ENCODE results near the gene NXPH2.
A peak's percentile ranks its signal among the peaks of the same experiment; 100 is the strongest.

The NXPH2 gene

DNA sequence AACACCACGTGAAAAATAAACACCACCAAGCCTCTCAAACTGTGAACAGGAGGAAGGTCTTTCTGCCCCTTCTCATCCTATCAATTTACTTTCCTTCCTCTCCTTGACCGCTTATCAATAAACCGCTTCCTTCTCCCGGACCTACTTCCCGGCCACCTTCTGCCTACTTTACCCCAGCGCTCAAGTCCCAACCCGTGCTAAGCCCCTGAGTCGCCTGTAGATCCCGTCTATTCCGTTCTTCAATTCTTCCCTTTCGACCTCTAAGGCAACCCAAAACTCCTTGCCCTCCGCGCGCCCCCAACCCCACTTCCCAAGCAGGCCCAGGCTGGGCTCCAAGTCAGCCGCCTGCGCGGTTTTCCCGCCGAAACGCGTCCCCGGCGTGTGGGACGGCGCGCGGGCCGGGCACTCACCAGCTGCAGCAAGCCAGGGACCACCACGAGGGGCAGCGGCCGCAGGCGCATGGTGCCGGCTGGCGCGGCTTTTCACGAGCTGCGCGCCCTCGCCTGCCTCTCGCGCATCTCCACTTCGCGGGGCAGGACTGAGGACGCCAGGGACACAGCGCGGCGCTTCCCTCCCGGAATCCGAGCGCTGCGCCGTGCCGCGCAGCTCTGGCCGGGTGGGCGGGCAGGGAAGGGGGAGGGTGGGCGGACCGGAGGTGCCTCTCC is at the start of gene NXPH2:
NXPH2 (minus strand) TSS at position 610 of the 665 bp plus-strand sequence; CDS start at position 461, 149 bp downstream.
- DNase-seq = no peak

DNA sequence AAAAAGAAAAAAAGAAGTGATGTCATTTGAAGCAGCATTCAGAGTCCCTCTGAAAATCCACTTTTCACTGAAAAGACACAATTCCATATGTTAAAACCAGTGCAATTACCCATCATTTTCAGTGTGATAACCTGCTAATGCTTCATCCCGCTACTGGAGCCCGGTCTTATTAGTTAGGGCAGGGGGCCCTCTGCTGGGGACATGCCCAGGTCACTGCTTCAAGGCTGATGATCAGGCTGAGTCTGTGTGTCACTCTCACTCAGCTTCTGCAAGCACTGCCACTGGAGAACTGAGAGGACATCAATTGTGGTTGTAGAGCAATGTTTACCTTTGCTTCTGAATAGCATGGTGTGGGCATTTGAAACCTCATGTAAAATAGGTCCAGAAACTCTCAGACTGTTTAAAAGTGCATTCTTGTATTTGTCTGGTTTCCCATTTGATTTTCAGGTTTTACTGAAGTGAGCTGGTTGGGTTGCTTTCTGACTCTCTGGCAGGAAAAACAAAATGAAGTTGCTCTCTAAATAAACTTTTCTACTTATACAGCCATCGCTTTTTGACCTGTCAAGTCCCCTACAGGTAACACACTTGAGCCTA is 49.2 kb upstream of the NXPH2 start:
- DNase-seq = peak; percentile 39

DNA sequence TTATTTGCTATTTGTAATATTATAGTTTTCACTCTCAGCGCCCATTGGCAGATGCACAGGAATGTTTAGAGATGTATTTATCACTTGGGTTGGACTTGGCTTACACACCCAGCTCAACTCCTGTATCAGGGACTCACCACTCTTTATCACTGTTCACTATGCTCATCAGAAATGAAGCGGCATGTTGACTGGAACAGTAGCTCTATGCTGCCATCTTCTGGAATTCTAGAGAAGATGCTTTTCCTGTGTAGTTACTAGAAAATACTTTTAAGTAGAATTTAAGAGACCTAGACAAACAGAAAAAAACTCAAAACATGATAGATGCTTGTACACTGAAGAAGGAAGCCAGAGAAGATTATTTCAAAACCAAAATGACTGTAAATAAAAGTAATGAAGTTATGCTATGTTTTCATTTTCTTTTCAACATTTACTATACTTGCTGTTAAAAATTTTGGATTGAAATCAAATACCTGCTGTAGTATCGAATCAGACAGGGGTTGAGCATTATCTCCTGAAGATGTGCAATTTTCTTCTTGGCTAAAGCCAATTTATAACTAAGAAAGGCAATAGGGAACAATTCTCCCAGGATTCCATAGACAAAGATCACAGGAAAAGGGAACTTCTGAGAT is 47.4 kb upstream of the NXPH2 start:
- DNase-seq = peak; percentile 15

DNA sequence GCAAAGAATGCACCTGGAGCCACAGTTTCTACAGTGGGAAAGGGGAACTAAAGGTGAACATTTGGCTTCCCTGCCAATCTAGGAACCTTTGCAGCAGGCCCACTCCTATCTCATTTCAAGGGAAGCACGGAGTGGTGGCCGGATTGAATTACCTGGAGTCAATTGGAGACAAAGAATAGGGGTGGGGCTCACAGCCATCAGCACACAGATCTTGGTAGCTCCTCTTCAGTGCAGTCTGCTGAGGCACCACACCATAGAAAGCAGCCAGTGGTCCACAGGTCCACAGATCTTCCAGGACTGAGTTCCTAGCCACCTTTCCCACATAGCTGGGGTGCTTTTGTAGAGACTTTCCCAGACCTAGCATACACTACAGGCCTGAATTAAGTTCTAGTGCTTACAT is 43.5 kb upstream of the NXPH2 start:
- DNase-seq = no peak

DNA sequence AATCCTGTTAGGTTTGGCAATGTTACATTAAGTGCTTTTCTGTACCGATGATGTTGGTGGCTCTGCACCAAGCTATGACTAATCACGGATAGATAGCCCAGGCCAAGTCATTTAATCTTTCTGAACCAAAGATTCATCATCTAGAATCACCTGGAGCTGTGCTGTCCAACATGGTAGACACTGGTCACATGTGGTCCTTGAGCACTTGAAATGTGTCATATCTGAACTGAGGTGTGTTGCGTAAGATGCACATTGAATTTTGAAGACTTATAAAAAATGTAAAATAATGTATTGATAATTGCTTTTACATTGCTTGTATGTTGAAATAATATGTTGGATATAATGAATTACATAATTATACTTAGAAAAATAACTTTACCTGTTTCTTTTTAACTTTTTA is 39.8 kb upstream of the NXPH2 start:
- no peak for DNase-seq

DNA sequence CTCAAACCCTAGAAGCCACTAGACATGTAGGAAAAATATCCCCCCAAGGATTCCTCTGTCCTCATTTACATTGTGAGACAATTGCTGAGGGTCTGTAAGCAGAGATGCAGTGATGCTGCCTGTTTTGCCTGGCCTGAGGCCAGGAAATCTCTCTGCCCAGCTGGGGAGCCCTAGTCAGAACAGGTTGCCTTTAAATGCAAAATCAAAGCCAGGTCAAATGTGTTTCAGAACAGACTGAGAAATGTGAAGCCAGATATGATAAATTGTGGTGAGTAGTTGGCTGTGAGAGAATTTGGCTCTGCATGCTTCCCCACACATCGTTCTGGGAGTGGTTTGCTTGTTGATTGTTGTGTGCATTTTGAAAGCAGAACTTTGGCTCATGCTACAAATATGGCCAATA is 38.4 kb upstream of the NXPH2 start:
- no peak for DNase-seq

DNA sequence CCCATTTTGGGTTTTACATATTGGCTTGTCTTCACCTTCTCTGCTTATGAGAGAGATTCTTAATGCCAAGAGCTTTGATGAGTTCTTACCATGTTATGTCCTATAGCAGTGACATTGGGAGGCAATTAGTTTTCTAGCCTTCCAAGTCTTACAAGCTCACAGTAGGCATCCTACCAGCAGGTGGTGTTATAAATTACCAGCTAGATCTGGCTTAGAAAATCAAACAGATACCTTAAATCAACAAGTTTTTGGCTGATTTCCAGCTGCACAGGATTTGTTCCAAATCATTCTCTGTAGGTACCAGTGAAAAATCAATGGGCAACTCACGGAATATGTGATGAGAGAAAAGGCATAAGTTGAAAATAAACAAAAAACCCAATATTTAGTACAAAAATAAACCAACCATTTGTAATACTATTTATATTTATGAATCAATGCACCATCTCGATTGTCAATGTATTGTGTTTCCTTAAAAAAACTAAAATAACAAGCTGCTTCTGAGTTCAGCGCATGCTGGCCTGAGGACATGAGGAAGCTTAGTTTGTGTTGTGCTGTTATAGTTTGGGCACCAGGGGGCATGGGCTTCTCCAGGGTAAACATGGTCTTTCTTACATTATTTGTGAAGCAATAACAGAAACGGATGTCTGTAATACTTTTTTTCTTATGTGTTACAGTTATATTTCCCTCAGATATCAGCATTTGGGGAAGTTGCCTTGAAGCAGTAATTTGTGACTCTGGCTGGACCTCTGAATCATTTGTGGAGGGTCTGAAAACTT is 34.1 kb upstream of the NXPH2 start:
- no peak for DNase-seq

DNA sequence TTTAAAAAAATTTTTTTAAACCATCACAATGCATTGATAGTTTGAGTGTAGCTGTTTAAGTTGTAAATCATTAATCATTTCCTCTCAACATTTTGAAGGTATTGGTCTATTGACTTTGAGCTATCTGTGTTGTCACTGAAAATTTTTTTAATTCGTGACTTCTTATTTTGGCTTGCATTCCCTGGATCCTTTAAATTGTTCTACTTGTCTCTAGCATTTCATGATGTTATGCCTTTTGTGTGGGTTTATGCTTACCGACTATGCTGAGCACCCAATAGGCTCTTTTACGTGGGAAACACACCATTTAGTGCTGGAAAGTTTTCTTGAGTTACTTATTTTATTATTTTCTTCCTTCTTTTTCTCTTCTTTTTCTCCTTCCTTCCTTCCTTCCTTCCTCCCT is 31.2 kb upstream of the NXPH2 start:
- no peak for DNase-seq

DNA sequence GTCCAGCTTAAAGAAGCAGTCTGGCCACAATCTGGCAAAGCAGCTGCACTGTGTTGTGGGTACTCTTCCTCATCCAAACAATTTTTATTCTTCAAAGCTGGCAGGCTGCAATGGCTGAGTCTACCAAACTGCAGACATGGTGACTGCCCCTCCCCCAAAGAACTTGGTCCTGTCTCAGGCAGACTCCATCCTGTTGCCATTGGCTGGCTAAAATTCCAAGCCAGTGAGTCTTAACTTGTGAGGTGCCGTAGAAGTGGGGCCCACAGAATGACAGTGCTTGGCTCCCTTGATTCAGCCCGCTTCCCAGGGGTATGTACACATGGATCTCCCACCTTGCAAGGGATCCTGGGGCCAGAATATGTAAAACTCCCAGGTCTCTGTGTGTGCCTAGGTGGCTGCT is 14.5 kb upstream of the NXPH2 start:
- DNase-seq = no peak

DNA sequence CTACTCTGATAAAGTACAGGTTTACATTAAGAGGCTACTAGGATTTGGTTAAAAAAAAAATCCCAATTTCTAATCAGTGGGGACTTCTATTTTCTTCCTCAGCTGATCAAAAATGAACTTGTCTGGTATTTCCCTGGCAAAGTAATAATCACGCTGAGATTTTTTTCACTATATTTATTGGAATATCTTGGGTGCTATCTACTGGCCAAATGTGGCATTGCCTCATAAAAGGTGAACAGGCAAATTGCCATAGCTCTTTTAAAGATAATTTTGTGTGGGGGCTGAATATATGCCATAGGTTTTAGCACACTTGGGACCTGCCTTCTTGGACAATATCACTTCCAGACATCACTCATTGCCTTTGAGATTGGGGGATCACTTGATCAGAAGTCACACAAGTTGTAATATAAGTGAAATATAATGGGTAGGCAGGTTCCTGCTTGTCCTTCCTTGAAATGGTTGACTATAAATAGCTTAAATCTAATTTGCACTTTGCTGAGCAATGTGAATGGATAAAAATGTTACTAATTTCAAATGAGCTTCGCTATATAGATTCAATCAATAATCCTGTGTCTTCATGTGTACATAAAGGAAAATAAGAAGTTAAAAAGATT is 7.0 kb upstream of the NXPH2 start:
- DNase-seq = no peak

DNA sequence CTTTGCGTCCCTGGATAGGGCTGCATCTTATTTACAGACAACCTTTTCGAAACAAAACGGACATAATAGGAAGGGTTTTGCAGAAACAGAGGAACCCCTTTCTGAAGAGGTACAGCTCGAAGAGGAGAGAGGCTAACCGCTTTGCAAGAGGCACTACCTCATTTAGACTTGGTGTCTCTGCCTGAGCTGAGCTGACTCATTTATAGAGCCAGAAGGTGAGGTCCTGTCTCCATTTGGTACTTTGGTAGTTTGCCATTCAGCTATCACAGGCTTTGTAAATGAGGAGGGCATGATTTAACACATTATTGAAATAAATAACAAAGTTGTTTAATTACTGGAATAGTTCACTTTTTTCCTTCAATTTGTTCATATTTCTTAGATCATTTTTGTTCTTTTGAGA is 2.2 kb upstream of the NXPH2 start:
- DNase-seq = no peak

DNA sequence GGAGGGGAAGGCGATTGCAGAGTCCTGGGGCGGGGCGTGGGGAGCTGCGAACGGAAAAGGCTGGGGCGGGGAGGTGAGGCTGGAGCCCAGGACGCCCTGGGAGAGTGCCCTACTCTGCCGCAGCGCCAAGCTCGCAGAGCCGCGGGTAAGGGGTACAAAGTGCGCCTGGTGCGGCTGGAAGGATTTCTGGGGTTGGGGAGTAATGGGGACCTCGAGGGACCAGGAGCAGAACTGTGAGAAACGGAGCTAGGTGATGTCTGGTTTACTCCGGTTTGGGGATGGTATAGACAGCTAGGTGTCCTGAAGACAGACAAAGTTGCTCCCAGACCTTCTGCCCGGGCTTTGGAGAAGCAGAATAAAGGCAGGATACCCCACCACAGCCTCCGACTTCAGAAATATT is 718 bp upstream of the NXPH2 start:
- DNase-seq = no peak

DNA sequence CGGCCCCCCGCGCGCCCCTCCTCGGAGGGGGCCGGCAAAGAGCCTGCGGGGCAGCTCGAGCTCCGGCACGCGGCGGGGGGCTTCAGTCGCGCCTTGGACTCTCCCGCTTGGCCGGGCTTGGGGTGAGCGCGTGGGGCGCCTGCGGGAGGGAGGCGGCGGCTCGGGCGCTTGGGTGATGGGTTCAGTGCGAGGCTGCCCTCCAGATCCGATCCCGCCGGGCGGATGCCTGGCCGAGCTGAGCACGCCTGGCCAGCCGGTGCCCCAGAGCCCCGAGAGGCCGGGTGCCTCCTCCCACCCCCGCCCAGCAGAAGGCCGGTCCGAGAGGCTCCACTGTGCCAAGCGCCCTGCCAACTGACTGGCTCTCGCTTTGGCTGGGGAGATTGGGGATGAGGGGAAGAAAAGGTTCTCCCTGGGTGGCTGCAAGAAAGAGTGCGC is 273 bp upstream of the NXPH2 start:
- DNase-seq = no peak

DNA sequence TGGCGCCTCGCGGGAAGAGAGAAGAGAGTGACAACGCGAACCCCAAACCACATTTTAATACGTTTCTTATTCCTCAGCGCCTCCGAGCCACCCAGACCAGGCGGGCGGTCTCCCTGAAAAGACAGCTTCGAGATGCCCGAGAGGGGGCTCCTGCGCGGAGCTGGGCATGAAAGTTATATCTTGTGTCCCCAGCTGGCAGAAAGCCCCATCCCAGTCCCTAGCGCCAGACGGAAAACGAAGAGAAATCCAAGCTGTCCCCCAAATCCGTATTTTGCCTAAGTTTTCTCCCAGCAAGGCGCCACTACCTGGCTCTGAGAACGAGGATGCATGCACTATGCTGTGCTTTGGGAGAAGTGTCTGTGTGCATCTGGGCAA is 797 bp downstream of the NXPH2 start:
- no peak for DNase-seq

DNA sequence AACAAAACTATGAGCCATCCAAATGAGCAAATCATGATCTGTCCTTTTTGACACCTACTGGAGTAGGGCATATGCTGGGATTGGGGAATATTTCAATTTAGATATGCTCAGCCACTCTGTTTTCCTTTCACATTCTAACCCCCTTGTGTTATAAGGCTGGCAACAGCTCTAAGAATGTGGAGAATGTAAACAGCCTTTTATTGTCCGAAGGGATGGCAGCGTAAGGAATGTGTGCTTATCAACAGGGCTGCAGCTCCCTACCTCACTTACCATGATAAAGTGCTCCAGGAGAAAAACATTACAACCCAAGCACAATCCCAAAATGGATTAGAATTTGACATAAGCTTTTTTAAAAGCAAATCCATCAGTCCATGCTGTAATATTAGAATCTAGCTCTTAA is 2.2 kb downstream of the NXPH2 start:
- no peak for DNase-seq

DNA sequence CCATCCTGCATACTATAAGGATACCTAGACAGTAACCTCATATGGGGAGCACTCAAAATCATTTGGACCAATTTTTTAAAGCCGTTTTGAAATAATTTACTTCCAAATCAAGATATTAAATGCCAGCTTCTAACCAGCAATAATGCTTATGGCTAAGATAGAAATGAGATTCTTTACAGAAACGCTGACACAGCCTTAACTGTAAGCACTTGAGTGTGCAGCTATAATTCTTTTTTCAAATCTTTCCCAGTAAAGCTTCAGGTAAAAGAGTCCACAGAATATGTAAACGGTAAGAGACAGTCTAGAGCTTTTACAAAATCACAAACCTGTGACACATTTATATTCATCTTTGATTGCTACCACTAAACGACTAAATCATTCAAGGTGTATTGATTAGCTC is 4.5 kb downstream of the NXPH2 start:
- no peak for DNase-seq

DNA sequence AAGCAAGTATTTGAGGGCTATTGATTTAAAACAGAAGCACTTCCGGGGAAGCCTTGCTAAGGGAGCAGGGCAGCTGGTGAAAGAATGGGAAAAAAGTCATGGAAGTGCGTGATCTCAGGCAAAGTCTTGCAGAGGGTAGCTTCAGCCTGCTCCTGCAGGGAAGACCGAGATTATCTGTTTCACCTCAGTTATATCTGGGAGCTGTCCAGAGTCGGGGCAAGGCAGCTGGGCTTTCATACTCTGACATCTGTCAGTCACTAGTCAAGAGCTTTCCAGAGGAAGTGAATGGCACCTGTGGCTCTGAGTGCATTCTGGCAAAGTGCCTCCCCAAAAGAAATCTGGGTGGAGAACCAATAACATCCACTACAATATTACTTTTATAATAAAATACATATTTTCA is 8.7 kb downstream of the NXPH2 start:
- DNase-seq = no peak

DNA sequence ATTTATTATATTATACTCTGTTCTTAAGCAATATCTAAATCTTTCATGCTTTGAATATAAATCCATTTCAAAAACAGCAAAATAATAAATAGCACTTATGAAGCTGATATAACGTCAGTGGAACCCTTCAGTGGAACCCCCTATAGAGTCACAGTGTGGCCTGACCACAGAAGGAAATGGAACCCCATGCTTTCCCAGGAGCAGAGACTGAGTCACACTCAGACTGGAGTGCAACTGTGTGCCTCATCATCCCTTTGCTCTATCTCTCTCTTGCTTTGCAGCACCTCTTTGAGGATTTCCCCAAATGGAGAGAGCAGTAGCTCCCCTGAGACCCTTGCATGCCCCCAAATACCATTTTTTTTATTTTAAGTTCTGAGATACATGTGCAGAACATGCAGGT is 13.1 kb downstream of the NXPH2 start:
- DNase-seq = no peak

DNA sequence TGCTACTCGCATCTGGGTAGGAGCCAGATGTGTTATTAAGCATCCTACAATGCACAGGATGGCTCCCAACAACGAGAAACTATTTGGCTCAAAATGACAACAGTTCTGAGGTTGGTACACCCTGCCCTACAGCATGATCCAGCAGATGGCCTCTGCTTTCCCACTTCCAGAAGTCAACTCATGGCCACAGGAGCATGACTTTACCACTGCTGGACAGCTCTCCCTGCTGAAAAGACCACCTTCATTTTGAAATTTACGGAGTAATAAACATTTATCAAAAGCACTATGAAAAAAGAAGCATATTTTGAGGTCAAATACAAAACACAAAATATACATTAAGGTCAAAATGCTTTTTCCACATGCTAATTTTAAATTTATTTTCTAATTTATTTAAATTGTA is 13.7 kb downstream of the NXPH2 start:
- DNase-seq = no peak

DNA sequence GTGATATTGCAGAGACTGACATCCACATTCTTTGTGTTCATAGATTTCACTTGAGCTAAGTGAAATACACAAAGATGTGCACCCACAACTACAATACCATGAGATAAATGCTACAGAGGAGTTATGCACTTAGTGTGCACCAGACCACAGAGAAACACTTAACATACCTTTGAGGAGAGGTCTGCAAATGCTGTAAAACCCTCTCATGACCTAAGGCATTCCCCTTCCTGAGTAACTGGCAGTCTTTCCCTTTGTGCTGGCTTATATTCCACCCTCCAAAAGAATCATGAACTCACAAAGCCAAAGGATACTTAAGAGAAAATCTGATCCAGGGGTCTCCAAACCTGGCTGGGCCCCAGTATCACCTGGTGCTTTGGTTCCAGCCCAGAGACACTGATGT is 16.2 kb downstream of the NXPH2 start:
- no peak for DNase-seq

DNA sequence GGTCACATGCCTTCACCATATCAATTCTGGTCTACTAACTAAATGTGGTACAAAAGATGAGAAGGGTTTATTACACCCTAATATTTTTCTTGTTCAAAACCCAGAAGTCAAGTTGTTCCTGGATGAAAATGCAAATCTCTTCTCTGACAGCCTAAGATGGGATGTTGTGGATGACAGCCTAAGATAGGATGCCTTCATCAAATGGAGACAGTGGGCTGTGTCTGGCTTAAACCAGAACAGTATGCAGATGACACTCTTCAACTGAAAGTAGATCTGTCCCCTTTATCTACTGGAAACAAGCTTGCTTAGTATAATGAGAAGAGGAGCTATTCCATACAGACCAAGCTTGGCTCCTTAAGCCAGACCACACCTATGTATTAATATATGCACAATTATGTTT is 17.7 kb downstream of the NXPH2 start:
- no peak for DNase-seq

DNA sequence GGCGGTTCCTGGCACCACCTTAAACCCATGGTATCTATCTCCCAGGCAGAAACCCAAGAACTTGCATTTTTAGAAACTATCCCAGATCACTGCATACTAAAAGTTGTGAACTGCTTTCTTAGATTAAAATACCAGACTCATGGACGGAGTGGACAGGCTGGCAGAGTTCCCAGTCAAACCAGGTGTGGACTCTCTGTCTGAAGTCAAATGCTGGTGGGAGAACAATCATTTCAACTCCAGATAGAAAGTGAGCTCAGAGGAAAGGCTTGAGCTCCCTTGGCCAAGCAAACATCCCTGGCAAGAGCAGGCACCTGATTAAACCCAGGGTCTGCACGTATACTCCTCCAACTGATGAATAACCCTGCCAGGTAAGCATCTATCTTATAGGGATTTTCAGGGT is 19.5 kb downstream of the NXPH2 start:
- no peak for DNase-seq

DNA sequence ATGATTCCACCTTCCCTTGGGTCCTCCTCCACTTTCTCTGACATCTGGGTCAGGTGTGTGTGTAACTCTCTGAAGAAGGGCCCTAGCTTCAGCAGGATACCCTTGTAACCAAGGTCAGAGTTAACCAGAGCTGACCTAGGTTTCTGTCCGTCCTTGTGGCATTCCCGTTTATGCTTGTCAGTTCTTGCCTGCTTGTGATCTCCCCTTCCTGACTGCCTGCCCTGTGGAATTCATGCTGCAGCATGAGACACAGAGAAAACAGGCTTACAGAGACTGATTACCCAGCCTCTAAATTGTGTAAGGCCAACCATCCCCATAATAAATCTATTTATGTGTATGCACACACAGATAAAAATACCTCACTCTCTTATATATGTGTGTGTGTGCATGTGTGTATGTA is 22.8 kb downstream of the NXPH2 start:
- no peak for DNase-seq
